HT1080 (cell line): Measurements from ENCODE around the gene ACIN1. TPM values are rescaled to one million over a fixed set of nuclear protein-coding genes. Genes with fewer than 3 reads are reported as not detected.
A peak's percentile ranks its signal among the peaks of the same experiment; 100 is the strongest.

Experiments
- DNase-seq: peaks from one replicate; pipeline ENCODE4 v3.0.0-alpha.2; 2015; ENCODE audit warnings: low read depth
- total RNA-seq: library from RNA; depleted of rRNA; stranded (reverse); fragments of >200 nt; shearing (Covaris generic); gene quantifications from 2 replicates; pipeline ENCODE4 v1.2.3, GENCODE V29; 2014

Gene ACIN1
- total RNA-seq, 1 experiment from 2014 or later = 89.7 TPM

DNA sequence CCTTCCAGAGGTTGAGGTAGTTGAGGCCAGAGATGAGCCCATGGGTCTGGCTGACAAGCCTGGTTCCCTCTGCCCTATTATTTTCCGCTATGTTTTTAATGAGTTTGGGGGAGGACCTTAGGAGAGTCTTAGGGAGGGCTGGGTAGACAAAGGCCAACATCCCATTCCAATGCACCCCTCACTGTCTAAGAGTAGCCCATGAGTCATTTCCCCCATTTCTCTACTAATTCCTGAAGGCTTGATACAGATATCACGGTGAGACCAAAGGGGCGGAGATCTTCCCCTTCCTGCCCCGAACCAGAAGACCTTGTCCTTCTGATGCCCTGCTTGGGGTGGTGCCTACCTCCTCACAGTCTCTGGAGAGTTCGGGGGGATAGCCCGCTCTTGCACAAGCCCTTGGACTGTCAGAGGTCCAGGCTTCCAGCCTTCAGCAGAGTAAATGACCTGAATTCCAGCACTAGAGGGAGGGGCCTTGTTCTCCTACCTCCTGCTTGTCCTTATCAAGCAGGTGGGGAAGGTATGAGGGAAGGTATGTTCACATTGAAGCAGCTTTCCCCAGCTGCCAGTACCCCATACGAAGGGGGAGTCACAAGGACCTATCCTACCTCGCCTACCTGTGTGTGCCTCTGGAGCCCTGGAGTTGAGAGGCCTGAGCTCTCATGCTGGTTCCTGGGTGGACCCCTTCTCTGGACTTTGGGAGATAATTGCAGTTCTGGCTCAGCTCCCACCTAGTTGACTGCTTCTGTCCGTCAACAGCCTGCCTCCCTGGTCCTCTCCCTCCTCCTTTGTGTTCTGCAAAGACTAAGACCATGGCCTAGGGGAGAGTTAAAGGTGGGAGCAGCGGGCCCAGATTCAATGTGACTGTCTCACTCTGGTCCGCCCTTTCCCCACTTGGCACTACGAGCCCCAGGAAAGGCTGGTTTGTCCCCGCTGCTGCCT, 49.2 kb downstream of the ACIN1 start:
- peak; percentile 58 for DNase-seq

GRCh38 chr14:23044840-23045239, 50.1 kb downstream of the ACIN1 start:
- no peak for DNase-seq

- no peak for DNase-seq
These were observed 51.2 kb downstream of the ACIN1 start for GRCh38 chr14:23043754-23044153.

- no peak for DNase-seq
These were observed 51.8 kb downstream of the ACIN1 start for GRCh38 chr14:23043145-23043544.

DNA sequence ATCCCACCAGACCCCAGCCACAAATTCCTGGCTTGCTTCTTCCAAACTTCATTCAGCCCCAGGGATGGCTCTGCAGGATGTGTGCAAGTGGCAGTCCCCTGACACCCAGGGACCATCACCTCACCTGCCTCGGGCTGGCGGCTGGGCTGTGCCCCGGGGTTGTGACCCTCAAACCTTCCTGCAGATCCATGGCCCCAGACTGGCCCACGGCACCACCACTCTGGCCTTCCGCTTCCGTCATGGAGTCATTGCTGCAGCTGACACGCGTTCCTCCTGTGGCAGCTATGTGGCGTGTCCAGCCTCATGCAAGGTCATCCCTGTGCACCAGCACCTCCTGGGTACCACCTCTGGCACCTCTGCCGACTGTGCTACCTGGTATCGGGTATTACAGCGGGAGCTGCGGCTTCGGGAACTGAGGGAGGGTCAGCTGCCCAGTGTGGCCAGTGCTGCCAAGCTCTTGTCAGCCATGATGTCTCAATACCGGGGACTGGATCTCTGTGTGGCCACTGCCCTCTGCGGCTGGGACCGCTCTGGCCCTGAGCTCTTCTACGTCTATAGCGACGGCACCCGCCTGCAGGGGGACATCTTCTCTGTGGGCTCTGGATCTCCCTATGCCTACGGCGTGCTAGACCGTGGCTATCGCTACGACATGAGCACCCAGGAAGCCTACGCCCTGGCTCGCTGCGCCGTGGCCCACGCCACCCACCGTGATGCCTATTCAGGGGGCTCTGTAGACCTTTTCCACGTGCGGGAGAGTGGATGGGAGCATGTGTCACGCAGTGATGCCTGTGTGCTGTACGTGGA, 52.6 kb downstream of the ACIN1 start, which contains the start of gene PSMB11:
Gene PSMB11 (plus strand): TSS at position 51 of the 804 bp plus-strand sequence. CDS start 14 bp downstream, at position 65.
- DNase-seq = no peak

DNA sequence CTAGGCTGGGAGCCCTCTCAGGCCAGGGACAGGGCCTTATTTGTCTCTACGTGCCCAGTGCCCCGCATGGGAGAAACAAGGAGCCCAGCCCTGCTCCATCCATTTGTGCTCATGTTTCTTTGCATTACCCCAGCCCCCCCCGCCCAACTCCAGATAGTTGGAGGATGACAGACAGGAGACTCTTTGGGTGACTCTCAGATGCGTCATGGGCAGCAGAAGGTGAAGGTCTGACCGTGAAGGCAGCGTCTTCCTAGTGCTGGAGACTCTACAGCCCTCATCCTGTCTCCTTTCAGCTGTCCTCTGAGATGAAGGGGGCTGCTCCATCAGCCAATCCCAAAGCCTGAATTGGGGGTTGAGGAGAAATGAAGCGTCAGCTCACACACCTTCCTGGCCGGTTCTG, 53.2 kb downstream of the ACIN1 start:
- DNase-seq = peak; percentile 82

GRCh38 chr14:23040100-23040499, 54.8 kb downstream of the ACIN1 start:
- no peak for DNase-seq

GRCh38 chr14:23035303-23036144, 59.4 kb downstream of the ACIN1 start:
- DNase-seq = no peak

GRCh38 chr14:23034498-23035302, 60.2 kb downstream of the ACIN1 start, which contains the start of gene PSMB5:
Gene PSMB5 (minus strand): TSS chr14:23034900. CDS start chr14:23034881, 19 bp downstream.
- peak; percentile 94 for DNase-seq

- no peak for DNase-seq
These were observed 61.0 kb downstream of the ACIN1 start for GRCh38 chr14:23033801-23034497.

- DNase-seq = no peak
These were observed 61.6 kb downstream of the ACIN1 start for GRCh38 chr14:23033251-23033727.

DNA sequence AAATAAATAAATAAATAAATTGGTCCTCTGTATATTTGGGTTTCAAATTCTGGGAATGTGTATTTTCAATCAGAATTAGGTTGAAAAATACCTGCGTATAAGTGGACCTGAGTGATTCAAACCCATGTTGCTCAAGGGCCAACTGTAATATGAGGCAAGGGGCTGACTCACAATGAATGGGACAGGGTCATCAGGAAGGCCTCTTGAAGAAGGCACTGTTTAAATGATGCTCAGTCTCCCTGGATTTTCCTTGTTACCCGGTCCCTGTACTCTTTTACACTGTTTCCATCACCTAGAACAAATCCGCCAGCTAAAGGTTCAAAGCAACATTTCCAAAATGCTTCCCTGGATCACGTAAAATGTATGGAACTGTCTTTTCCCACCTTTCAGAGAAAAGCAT, 64.0 kb downstream of the ACIN1 start:
- no peak for DNase-seq

- peak; percentile 29 for DNase-seq
These were observed 66.1 kb downstream of the ACIN1 start for GRCh38 chr14:23028799-23029198.

DNA sequence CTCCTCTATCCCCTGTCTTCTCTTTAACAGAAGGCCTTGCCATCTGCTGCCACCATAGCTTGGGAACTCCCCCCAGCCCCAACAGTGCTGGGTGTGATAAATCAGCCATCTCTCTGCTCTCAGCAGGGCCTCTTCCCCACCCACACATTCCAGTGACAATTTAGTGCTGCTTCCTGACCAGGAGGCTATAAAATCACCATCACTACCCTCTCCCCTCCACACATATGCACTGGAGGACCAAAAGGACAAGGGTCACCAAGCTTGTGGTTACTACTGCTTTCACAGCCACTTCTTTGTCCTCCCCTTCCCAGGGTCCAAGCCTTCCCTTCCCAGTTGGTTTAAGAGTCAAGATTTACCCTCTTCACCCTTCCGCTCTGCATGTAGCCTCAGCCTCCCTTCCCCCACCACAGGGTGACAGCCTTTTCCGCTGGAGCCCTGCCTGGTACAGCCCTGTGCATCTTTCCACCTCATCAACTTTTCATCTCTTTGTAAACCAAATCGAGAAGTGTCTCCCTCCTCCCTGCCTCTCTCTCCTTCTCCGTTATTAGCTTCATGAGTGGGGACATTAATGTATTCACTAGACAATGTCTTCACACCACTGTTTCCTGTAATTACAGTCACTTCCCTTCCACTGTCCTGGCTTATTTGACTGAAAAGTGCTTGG, 69.7 kb downstream of the ACIN1 start:
- no peak for DNase-seq

DNA sequence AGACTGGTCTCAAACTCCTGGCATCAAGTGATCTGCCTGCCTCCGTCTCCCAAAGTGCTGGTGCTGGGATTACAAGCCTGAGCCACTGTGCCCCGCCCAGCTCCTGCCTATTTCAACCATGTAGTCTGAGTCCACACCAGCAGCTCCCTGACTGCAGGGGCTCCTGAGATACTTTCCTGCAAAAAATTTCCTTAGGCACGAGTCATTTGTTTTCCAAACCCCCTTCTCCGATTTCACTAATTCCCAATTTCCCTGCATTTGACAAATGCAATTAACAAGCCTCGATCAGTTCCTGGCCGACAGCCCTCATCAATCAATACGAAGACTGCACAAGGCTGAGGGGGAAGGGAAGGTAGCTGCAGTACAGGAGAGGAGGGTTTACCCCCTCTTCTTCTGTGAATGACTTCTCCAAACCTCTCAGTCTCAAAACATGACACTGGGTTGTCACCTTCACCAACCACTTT, 70.3 kb downstream of the ACIN1 start:
- no peak for DNase-seq

- no peak for DNase-seq
These were observed 71.2 kb downstream of the ACIN1 start for GRCh38 chr14:23023795-23024152.

GRCh38 chr14:23023022-23023794, 71.7 kb downstream of the ACIN1 start:
- DNase-seq = no peak

DNA sequence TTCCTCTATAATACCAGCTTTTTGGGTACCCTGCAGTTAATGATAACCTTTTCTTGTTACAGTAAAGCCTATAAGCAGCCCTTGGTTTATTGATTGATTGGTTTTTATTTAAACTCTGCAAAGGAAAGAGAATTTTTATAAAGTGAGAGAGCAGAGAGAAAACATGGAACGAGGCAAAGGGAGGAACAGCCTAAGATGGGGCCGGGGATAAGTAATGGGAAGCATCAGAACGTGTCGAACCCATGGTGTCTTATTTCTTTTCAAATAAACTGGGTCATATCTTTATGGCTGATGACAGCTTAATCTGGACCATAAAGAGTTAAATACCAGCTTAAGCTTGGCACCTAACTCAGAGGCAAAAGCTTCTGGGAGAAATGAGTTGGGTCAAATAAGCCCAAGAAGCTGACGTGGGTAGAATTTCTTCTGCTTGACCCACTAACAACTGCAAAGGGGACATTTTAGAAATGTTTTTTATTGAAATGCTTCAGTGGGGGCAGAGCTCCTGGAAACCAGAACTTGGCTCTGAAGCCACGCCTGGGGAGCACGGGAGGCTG, 73.0 kb downstream of the ACIN1 start:
- DNase-seq = no peak
